DMS53 (cell line): ENCODE measurements around the gene CRY2.
"Not testable (repeated sequence)": the region's sequence is repeated elsewhere in the genome, so short reads cannot be mapped to it uniquely, and the experiment has no call there.

ENCODE experiments used
- DNase-seq: peaks from one replicate; lab custom pipeline; 2025; lab: John Stamatoyannopoulos, UW

CRY2 gene

DNA sequence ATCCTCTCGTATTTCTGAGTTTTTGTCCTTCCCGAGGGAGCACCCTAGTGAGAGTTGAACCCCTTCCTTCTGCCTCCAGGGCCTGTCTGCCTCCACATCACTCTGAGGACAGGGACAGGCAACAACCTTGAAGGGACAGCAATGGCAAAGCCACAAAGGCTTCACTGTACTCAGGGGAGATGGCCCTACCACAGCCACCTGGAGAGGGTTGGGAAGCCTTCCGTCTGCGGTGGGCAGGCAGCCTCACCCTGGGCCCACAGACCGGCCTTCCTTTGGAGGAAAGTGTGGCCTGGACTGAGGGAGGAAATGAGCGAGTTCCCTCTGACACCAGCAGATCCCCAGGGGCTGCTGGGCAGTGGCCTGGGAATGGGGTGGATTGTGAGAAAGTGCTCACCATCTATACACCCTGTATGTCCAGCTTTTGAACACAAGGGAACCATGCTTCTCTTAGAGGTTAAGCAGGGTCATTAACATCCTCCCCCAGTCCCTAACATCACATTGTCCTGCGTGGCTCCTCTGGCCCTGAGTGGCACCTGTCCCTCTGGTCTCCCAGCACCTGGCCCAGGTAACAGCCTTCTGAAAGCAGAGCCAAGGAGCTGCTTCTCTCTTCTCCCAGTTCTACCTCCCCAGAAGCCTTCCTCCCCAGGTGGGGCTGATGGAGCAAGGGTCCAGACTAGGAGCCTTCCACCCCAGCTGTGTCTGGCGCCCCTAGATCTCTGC is 35.5 kb upstream of the CRY2 start:
- no peak for DNase-seq

DNA sequence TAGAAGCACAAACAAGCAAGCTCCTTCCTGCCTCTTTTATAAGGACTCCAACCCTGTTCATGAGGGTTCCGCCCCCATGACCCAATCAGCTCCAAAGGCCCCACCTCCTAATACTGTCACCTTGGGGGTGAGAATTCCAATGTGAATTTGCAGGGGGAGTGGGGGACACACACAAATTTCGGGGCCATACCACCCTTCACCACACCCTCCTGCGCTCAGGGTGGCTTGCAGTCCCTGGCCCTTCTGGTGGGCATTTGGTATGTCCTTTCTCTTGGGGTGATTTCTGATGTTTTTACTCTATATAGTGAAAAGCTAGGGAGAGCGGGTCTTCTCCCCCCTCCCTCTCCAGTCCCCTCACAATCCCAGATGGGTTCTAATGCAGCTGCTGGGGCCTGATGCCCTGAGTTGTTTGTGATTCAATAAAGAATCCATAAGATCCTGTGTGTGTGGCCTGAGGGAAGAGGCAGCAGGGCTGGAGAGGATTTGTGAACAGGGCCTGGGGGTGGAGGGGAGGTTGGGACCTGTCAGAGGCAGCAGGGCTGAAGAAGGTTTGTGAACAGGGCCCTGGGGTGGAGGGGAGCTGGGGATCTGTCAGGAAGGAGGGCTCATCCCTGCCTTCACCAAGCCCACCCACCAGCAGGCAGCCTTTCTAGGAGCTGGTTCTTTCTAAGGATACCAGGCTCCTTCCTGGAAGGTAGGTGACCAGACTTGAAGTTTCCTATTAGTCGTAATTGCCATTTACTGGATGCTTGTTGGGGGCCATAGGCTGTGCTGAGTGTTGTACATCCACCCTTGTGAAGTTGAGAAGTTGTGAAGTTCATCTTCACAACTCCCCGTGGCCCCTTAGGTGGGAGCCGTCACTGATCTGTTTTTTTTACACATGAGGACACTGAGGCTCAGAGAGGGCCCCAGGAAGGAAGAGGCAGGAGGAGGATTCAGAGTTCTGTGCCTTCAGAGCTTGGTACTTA is 34.4 kb upstream of the CRY2 start:
- DNase-seq: no peak

DNA sequence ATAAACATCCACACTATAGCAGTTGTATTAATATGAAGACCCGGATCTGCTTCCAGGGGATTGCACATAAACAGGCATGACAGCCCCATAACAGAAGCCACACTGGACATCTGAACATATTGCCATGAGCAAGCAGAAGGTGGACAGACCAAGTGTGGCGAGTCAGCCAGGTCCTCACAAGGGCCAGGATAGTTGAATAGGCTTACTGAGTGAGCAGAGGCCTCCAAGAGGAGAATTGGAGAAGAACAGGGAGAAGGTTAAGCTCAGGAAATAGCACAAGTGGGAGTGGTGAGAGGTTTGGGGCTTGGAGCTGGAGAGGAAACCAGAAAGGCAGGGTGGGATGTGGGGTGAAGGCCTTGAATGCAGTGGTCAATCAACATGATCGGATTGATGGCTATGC is 31.5 kb upstream of the CRY2 start:
- peak; percentile 51 for DNase-seq

DNA sequence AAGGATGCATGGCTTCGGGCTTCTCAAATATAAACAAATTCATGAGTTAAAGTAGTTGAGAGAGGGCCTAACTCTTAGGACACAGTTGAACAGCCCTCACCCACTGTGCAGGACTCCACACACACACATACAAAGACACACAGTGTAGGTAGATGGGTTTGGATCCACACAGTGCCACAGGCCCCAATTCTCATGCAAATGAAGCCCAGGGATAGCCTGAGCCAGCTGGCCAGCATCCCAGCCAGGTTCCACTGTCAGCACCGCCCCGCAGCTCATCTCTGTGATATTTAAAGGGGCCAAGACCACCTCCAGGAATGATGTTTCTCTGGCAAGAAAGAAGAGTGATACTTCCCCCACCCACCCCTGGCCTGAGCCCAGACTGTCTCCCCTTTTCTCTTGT is 30.7 kb upstream of the CRY2 start:
- DNase-seq: no peak

DNA sequence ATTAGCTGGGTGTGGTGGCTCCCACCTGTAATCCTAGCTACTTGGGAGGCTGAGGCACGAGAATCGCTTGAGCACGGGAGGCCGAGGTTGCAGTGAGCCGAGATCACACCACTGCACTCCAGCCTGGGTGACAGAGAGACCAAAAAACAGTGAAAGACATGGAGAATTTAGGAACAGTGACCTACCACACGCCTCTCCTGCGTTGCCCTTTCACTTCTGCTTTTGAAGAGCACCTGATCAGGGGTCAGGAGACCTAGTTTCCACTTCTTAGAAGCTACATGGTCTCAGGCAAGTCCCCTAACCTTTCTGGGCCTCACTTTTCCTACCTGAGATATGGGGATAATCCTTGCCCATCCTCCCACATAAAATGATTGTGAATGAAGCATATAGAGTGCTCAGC is 30.1 kb upstream of the CRY2 start:
- no peak for DNase-seq

DNA sequence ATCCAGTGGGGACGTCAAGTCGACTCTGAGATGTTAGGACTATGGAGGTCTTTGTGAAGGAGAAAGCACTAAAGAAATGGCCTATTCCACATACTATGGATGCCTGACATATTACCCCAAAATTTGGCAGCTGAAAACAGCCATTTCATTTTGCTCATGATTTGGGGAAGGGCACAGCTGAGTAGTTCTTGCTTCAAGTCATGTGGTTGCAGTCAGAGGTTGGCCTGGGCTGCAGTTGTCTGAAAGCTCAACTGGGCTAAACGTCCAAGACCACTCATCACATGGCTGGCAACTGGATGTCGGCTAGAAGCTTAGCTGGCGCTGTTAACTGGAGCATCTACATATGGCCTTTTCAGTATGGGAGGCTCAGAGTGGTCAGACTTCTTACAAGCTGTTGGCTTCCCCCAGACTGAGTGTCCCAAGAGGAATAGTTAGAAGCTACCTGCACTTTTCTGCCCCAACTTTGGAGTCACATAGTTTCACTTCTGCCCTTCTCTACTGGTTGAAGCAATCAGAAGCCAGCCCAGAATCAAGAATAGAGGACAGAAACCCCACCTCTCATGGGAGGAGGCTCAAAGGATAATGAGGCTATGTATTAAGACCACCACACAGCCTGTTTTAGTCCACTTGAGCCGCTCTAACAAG is 28.2 kb upstream of the CRY2 start:
- no peak for DNase-seq

DNA sequence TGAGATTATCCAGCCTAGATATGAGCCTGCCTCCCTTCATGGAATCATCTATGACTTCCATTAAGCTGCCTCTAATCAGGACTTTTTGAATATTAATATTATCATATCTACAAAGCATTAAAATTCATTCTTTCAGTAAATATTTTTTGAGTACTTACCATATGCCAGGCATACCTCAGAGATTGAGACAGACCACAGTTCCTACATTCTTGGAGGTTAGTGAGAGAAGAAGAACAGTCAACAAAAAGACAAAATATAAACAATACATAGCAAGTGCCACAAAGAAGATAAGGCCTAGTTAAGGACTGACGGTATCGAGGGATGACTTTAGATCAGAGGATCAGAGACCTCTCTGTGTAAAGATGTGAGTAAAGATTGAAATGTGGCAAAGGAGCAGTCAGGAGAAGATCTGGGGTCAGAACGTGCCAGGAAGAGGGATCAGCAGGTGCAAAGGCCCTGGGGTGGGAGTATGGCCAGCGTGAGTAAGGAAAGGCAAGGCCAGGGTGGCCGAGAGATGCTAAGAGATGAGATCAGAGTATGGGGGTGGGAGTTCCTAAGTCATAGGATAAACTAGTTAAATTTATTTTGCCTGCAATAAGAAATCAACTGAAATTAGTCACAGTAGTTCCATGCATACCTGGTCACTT is 26.9 kb upstream of the CRY2 start:
- DNase-seq: no peak

DNA sequence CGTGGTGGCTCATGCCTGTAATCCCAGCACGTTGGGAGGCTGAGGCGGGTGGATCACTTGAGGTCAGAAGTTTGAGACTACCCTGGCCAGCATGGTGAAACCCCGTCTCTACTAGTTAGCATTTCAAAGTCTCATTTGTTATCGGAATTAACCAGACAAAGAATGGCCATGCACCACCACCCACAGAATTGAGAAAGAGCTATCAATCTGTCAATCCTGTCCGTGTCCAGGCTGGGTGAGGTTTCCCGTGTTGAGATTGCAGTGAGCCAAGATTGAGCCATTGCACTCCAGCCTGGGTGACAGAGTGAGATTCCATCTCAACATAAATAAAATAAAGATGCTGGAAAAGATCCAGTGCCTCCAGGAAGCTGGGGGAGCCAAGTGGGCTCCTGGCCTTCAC is 20.8 kb upstream of the CRY2 start:
- DNase-seq: not testable (repeated sequence)

DNA sequence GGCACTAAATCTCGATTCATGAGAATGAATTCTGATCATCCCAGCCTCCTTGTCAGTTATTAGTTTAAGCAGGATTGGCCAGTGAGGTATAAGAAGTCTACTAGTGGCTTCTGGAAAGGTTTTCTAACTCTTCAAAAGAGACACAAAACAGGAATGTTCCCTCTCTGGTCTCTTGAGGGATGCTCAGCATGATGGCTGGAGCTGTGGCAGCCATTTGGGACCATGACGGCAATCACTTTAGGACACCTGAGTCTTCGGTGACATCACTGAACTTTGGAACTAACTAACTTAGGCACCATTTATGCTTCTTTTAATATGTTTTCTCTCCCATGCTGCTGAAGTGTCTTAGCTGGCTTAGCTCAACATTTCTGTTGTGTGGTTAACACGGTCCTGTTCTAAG is 20.2 kb upstream of the CRY2 start:
- no peak for DNase-seq

DNA sequence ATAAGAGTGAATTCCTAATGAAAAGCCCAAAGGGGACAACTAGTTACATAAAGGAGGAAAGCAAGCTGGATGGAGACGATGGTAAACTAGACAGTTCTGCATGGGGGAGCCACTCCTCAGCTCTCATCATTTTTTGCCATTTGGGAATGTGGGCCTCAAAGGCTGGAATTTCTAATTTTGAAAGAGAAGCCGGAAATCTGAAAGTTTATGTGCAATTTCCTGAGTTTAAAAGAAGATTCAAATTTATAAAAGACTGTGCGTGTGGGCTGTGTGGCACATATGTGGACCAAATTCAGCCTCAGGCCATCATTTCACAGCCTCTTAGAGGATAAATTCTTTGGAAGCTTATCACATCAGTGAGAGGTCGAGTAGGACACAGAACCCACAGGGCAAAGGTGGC is 18.3 kb upstream of the CRY2 start:
- DNase-seq: no peak

DNA sequence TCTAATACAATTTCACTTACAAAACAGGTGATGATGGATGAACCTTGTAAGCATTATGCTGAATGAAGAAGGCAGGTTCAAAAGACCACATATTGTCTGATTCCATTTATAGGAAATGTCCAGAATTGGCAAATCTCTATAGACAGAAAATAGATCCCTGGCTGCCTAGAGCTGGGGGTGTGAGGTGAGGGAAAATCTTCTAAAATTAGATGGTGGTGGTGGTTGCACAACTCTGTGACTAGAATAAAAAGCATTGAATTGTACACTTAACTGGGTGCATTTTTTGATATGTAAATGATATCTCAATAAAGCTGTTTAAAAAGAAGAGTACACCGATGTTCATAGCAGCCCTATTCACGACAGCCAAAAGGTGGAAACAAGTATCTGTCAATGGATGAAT is 16.7 kb upstream of the CRY2 start:
- DNase-seq: no peak

DNA sequence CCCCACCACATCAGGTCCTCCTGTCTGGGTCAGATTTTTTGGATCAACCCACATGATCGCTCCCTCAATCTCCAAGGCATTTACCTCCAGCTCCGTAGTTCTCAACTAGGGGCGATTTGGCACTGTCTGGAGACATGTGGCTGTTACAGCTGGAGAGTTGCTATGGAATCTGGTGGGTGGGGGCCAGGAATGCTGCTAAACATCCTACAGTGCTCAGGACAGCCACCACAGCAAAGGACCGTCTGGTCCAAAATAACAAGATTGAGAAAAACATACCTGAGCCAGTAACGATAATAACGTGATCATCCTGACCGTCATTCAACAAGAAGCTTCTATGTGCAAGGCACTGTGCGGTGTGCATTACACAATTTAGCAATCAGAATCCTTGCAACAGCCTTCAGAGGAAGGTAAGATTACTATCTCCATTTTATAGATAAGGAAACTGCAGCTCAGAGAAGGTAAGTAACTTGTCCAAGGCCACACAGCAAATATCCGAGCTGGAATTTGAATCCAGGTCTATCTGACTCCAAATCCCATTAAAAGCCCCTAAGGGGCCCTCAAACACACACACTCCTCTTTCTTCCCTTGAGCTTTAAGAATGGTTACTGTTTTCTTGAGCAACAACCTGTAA is 14.3 kb upstream of the CRY2 start:
- DNase-seq: no peak

DNA sequence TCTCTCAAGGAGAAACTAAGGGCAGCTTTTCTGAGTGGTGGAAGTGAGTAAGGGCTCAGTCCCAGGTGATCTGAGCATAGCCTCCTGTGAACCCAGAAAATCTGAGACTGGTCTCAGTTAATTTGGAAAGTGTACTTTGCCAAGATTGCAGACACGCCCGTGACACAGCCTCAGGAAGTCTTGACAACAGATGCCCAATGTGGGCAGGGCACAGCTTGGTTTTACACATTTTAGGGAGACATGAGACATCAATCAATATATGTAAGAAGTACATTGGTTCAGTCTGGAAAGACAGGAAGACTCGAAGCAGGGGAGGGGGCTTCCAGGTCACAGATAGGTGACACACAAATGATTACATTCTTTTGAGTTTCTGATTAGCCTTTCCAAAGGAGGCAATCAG is 13.5 kb upstream of the CRY2 start:
- no peak for DNase-seq

DNA sequence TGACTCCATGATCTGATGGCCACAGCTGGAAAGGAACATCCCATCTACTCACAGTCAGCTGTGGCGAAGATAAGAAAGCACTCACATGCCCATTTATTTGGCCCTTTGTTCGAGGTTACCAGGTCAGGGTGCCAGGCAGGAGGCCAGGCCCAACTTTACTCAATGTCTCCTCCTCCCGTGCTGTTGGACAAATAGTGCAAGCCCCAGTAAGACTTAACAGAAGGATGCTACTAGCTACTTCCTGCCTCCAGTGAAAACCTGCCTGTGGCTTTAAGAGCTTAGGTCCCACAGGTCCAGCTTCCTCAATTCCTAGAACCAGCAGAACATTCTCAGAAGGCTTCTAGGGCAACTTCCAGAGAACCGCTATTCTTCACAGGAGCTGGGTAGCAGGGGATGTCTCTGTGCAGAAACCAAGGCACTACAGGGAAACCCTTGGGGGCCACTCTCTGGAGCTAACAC is 12.9 kb upstream of the CRY2 start:
- DNase-seq: no peak

DNA sequence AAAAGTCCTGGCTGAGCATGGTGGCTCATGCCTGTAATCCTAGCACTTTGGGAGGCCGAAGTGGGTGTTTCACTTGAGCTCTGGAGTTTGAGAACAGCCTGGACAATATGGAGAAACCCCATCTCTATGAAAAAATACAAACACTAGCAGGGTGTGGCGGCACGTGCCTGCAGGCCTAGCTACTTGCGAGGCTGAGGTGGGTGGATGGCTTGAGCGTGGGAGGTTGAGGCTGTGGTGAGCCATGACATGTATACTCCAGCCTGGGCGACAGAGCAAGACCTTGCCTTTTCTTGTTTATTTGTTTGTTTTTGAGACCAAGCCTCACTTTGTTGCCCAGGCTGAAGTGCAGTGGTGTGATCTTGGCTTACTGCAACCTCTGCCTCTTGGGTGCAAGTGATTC is 8.1 kb upstream of the CRY2 start:
- DNase-seq: no peak

DNA sequence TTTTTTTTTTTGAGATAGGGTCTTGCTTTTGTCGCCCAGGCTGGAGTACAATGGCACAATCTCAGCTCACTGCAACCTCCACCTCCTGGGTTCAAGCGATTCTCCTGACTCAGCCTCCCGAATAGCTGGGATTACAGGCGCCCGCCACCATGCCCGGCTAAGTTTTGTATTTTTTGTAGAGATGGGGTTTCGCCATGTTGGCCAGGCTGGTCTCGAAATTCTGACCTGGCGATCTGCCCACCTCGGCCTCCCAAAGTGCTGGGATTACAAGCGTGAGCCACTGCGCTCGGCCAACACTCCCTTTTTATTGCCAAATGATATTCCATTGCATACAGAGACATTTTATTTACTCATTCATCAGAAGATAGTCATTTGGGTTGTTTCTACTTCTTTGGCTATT is 7.0 kb upstream of the CRY2 start:
- not testable (repeated sequence) for DNase-seq

DNA sequence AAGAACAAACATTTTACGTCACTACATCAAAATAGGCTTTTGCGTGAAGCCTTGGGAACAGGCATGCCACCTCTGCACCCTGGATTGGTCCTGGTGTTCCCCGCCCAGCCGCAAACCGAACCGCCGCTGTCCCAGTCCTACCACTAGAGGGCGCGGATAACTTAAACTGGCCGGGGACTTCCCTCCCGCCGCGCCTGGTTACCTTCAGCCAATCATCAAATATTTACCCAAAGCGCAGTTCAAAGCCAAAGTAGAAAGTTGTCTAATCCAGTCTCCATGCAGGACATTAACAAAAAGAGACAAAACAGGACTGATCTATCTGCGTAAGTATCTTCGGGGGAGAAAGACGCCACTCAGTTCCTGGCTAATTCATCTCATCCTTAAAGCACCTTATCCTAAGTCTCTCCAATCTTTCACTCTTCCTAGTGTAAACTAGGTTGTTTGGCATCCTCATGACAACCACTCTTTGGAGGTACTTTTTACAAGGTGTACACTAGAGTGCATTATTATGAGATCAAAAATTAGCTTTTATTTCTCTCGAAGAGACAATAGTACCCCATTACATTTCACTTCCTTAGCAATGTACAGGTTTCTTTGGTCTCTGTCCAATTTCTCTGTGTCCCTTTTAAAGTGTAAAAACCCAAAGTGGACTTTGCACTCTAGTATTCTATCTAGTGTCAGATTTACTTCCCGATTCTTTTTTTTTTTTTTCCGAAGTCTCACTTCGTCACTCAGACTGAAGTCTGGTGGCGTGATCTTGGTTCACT is 3.9 kb upstream of the CRY2 start:
- peak; percentile 95 for DNase-seq

DNA sequence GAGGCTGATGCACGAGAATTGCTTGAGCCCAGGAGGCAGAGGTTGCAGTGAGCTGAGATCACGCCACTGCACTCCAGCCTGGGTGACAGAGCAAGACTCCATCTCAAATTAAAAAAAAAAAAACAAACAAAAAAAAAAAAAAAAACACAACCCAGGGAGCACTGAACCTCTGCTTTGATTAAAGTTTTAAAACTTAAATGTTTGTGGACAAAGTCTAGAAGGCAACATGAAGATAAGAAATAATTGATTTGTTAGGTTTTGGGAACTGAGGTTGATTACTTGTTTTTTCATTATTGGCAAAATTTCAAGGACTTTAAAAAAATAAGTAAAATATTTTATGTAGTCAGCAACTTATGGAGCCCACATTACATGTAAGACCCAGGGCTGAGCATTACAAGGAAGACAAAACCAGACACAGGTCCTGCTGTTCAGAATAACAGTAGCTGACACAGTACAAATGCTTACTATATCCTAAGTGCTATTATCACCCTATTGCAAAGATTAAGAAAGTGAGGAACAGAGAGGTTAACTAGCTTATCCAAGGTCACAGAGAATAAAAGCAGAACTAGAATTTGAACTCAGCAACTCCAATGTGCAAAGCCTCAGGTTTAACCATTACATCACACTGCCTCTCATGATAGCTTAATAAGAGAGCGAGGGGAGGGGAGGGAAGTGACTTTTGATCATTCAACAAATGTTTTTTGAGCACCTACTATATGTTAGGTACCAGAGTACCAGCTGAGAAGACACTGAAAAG is 2.3 kb upstream of the CRY2 start:
- DNase-seq: no peak

DNA sequence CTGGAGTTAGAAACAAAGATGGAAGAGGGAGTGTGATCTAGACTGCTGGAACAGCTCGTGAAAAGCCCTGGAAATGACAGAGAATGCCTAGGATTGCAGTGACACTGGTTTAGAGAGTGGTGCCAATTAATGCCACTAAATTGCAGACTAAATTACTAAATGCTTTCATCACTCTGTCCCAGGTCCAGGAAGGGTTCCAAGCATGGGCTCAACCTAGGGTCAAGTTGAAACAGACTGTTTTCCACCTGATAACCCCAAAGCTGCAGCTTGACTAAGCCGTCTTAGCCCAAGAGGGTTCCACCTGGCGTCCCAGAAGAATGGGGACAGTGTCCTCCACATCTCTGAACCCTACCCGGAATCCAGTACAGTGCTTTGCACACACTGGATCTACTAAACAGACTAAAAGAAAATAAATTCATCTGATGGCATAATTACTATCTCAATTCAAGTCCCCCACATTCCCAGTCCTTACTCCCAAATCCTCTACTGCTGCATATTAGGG is 1.1 kb upstream of the CRY2 start:
- DNase-seq: no peak

DNA sequence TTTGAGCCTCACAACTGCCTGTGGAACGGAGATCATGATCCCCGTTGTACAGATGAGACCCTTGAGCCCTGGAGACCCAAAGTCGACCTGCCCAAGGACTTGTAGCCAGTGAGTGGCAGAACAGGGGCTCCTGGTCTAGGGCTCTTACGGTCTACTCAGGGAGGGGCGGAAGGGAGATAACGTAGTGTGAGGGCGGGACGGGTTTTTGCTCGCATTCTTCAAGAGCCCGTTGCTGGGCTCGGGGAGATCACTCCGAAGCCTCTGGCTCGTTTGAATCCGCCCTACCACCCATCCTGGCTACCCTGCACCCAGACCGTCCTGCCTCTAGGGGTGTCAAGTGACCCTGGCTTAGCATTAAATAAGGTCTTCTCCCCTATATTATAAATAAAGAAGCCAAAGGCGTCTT is 639 bp downstream of the CRY2 start:
- DNase-seq: peak; percentile 71
